HepG2 (cell line): Measurements from ENCODE around the gene ACSL1. TPM values are rescaled to one million over a fixed set of nuclear protein-coding genes. Genes with fewer than 3 reads are reported as not detected.
A peak's percentile ranks its signal among the peaks of the same experiment; 100 is the strongest.

ENCODE experiments used
- ARHGAP35 ChIP-seq: sonication (generic); formaldehyde crosslinking; IDR thresholded peaks from 2 replicates; pipeline ENCODE4 v1.9.0; 2022; ENCODE audit warnings: mild to moderate bottlenecking, inconsistent platforms, moderate library complexity, missing genetic modification reagents, borderline replicate concordance
- DR1 ChIP-seq: sonication (generic); formaldehyde crosslinking; IDR thresholded peaks from 2 replicates; pipeline ENCODE4 v1.8.0; 2021; ENCODE audit warnings: mild to moderate bottlenecking, missing genetic modification reagents, inconsistent platforms
- EEA1 ChIP-seq: sonication (generic); formaldehyde crosslinking; IDR thresholded peaks from 2 replicates; pipeline ENCODE4 v1.5.1; 2020; ENCODE audit warnings: mild to moderate bottlenecking, missing genetic modification reagents, borderline replicate concordance
- GABPB1 ChIP-seq: IDR thresholded peaks from 2 replicates; pipeline ENCODE4 v1.6.1; 2016; ENCODE audit warnings: mild to moderate bottlenecking, missing genetic modification reagents, moderate library complexity, missing compliant biosample characterization
- GATAD1 ChIP-seq: IDR thresholded peaks from 2 replicates; pipeline ENCODE4 v1.6.1; 2016; ENCODE audit warnings: missing genetic modification reagents, missing compliant biosample characterization
- HNF4A ChIP-seq: sonication (generic); formaldehyde crosslinking; IDR thresholded peaks from 2 replicates; pipeline ENCODE4 v1.4.0; 2020; ENCODE audit warnings: missing genetic modification reagents
- HNRNPLL ChIP-seq: fragments of 200-400 bp; formaldehyde crosslinking; IDR thresholded peaks from 2 replicates; pipeline ENCODE4 v1.6.1; 2017; ENCODE audit warnings: mild to moderate bottlenecking, low read depth, low read length; ENCODE audit not compliant: poor library complexity, severe bottlenecking
- KDM5A ChIP-seq: fragments of 200-600 bp; sonication (generic); IDR thresholded peaks from 2 replicates; pipeline ENCODE4 v1.7.0; 2018; ENCODE audit warnings: antibody characterized with exemption, mild to moderate bottlenecking, low read length, borderline replicate concordance
- KMT2A ChIP-seq: sonication (generic); formaldehyde crosslinking; IDR thresholded peaks from 2 replicates; pipeline ENCODE4 v1.4.0; 2020; ENCODE audit warnings: missing genetic modification reagents
- NFATC3 ChIP-seq: sonication (generic); formaldehyde crosslinking; IDR thresholded peaks from 2 replicates; pipeline ENCODE4 v1.5.1; 2020; ENCODE audit warnings: mild to moderate bottlenecking, missing genetic modification reagents
- RAD21 ChIP-seq: fragments of 450-650 bp; formaldehyde crosslinking; IDR thresholded peaks from 2 replicates; pipeline ENCODE4 v1.5.0; 2020; ENCODE audit warnings: mild to moderate bottlenecking
- RBFOX2 ChIP-seq: fragments of 200-400 bp; formaldehyde crosslinking; IDR thresholded peaks from 2 replicates; pipeline ENCODE4 v1.6.1; 2017; ENCODE audit warnings: low read depth, mild to moderate bottlenecking, low read length
- SATB2 ChIP-seq: sonication (generic); formaldehyde crosslinking; IDR thresholded peaks from 2 replicates; pipeline ENCODE4 v1.5.0; 2020; ENCODE audit warnings: missing genetic modification reagents
- TMF1 ChIP-seq: sonication (generic); formaldehyde crosslinking; IDR thresholded peaks from 2 replicates; pipeline ENCODE4 v1.8.1; 2022; ENCODE audit warnings: low read depth, missing genetic modification reagents
- ZBTB38 ChIP-seq: sonication (generic); formaldehyde crosslinking; IDR thresholded peaks from 2 replicates; pipeline ENCODE4 v1.5.1; 2020; ENCODE audit warnings: mild to moderate bottlenecking, missing genetic modification reagents
- ZFP90 ChIP-seq: sonication (generic); formaldehyde crosslinking; IDR thresholded peaks from 2 replicates; pipeline ENCODE4 v1.8.0; 2022; ENCODE audit warnings: missing genetic modification reagents, mild to moderate bottlenecking, inconsistent platforms, borderline replicate concordance
- ZNF431 ChIP-seq: sonication (generic); formaldehyde crosslinking; IDR thresholded peaks from 2 replicates; pipeline ENCODE4 v1.9.0; 2022; ENCODE audit warnings: missing genetic modification reagents, low read depth, mild to moderate bottlenecking, borderline replicate concordance
- ZNF772 ChIP-seq: sonication (generic); formaldehyde crosslinking; IDR thresholded peaks from 2 replicates; pipeline ENCODE4 v1.5.0; 2020; ENCODE audit warnings: mild to moderate bottlenecking, missing genetic modification reagents
- ZNF775 ChIP-seq: sonication (generic); formaldehyde crosslinking; IDR thresholded peaks from 2 replicates; pipeline ENCODE4 v1.4.0; 2020; ENCODE audit warnings: missing genetic modification reagents, mild to moderate bottlenecking, moderate library complexity, borderline replicate concordance
- ZSCAN25 ChIP-seq: sonication (generic); formaldehyde crosslinking; IDR thresholded peaks from 2 replicates; pipeline ENCODE4 v1.8.0; 2022; ENCODE audit warnings: mild to moderate bottlenecking, missing genetic modification reagents
- polyA plus RNA-seq, 8 experiments: library from polyadenylated mRNA; depleted of rRNA in 3 of 8; stranded (reverse) in 7 of 8; unstranded in 1 of 8; fragments of >200 nt; fragmentation: Illumina TruSeq in 4 of 8; extraction: Trizol in 4 of 8; gene quantifications; 2 replicates each; pipeline versions ENCODE4 v1.2.1 to v1.2.3, GENCODE V29; 2011 to 2016; ENCODE audit warnings: low read depth in 4 of 8, missing spikeins in 1 of 8, mixed read lengths in 1 of 8; ENCODE audit not compliant: insufficient read depth in 1 of 8
- total RNA-seq, 5 experiments: library from RNA; depleted of rRNA; stranded (reverse); fragments of >200 nt; fragmentation: Illumina TruSeq; extraction: Trizol; gene quantifications; 2 replicates each; pipeline ENCODE4 v1.2.3, GENCODE V29; 2016; ENCODE audit warnings: low read depth in 1 of 5
- TF ChIP-seq, protein P1 (sequence below): sonication (generic); formaldehyde crosslinking; IDR thresholded peaks from 2 replicates; pipeline ENCODE4 v1.8.0; 2022; ENCODE audit warnings: missing genetic modification reagents, mild to moderate bottlenecking, inconsistent platforms, borderline replicate concordance
- TF ChIP-seq, protein P2 (sequence below): sonication (generic); formaldehyde crosslinking; IDR thresholded peaks from 2 replicates; pipeline ENCODE4 v1.5.0; 2020; ENCODE audit warnings: missing genetic modification reagents
- TF ChIP-seq, protein P3 (sequence below), 2 experiments: IDR thresholded peaks; 2 replicates each; pipeline ENCODE4 v1.6.1; 2011 to 2012; ENCODE audit warnings: low read length in 2 of 2, borderline replicate concordance in 1 of 2, low read depth in 1 of 2, mild to moderate bottlenecking in 1 of 2, moderate library complexity in 1 of 2

ACSL1 gene
- total and polyA plus RNA-seq, 2 of the 13 experiments (the other 11 are each of a cell fraction or from before 2014, with no cell fraction given), result 10.0 to 29.8 TPM

DNA sequence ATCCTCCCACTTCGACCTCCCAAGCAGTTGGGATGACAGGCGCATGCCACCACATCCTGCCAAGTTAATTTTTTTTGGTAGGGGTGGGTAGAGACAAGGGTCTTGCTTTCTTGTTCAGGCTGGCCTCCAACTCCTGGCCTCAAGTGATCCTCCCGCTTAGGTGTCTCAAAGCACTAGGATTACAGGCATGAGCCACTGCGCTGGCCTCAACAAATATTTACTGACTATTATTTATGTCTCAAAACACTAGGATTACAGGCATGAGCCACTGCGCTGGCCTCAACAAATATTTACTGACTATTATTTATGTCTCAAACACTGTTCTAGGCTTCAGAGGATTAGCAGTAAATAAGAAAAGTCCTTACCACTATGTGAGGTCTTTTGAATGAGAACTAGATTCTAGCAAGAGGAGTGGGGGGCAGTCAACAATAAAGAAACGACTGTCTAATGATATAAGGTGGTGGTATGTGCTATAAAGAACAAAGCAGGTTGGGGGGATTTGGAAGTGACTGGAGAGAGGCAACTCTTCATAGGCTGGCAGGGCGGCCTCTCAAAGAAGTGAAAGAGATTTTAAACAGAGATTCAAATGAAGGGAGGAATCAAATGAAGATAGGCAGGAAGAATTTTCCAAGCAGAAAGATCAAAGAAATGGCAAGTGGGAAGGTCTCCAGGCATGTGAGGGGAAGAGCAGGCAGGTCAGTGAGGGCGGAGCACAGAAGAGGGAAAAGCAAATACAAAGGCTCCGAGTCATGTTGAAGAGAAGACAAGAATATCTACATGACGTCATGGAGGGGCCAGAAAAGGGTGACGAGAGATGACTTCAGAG, 12.7 kb upstream of the ACSL1 start (continued):
- peak; percentile 39 for TF ChIP-seq HNF4A
- TF ChIP-seq ZBTB38, result no peak
- TF ChIP-seq GATAD1 (CRISPR knock-in tag), result no peak
- no peak for TF ChIP-seq SATB2 (CRISPR knock-in tag)
- peak; percentile 37; the same call in 1 of the 2 replicates for TF ChIP-seq ZFP90 (CRISPR knock-in tag)
- TF ChIP-seq, protein P1, sequence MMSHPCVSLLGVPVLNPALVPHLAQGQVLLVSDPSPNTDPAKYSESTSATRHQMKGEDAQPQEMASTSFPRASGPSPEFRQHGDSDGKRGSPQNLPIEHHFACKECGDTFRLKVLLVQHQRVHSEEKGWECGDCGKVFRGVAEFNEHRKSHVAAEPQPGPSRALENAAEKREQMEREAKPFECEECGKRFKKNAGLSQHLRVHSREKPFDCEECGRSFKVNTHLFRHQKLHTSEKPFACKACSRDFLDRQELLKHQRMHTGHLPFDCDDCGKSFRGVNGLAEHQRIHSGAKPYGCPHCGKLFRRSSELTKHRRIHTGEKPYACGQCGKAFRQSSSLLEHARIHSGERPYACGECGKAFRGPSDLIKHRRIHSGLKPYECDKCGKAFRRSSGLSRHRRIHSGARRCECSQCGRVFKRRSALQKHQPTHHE (CRISPR knock-in tag), result no peak
- no peak; the same call in 1 of the 2 replicates for TF ChIP-seq ZNF772
- TF ChIP-seq, protein P2, sequence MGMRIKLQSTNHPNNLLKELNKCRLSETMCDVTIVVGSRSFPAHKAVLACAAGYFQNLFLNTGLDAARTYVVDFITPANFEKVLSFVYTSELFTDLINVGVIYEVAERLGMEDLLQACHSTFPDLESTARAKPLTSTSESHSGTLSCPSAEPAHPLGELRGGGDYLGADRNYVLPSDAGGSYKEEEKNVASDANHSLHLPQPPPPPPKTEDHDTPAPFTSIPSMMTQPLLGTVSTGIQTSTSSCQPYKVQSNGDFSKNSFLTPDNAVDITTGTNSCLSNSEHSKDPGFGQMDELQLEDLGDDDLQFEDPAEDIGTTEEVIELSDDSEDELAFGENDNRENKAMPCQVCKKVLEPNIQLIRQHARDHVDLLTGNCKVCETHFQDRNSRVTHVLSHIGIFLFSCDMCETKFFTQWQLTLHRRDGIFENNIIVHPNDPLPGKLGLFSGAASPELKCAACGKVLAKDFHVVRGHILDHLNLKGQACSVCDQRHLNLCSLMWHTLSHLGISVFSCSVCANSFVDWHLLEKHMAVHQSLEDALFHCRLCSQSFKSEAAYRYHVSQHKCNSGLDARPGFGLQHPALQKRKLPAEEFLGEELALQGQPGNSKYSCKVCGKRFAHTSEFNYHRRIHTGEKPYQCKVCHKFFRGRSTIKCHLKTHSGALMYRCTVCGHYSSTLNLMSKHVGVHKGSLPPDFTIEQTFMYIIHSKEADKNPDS, result no peak
- no peak for TF ChIP-seq KDM5A
- TF ChIP-seq HNRNPLL, result no peak
- TF ChIP-seq KMT2A (CRISPR knock-in tag), result no peak
- no peak for TF ChIP-seq DR1
- TF ChIP-seq TMF1, result no peak
- no peak for TF ChIP-seq EEA1 (CRISPR knock-in tag)
- no peak for TF ChIP-seq ZNF775 (CRISPR knock-in tag)
- TF ChIP-seq ZNF431 (CRISPR knock-in tag), result no peak
- no peak for TF ChIP-seq RBFOX2
- TF ChIP-seq, protein P3, sequence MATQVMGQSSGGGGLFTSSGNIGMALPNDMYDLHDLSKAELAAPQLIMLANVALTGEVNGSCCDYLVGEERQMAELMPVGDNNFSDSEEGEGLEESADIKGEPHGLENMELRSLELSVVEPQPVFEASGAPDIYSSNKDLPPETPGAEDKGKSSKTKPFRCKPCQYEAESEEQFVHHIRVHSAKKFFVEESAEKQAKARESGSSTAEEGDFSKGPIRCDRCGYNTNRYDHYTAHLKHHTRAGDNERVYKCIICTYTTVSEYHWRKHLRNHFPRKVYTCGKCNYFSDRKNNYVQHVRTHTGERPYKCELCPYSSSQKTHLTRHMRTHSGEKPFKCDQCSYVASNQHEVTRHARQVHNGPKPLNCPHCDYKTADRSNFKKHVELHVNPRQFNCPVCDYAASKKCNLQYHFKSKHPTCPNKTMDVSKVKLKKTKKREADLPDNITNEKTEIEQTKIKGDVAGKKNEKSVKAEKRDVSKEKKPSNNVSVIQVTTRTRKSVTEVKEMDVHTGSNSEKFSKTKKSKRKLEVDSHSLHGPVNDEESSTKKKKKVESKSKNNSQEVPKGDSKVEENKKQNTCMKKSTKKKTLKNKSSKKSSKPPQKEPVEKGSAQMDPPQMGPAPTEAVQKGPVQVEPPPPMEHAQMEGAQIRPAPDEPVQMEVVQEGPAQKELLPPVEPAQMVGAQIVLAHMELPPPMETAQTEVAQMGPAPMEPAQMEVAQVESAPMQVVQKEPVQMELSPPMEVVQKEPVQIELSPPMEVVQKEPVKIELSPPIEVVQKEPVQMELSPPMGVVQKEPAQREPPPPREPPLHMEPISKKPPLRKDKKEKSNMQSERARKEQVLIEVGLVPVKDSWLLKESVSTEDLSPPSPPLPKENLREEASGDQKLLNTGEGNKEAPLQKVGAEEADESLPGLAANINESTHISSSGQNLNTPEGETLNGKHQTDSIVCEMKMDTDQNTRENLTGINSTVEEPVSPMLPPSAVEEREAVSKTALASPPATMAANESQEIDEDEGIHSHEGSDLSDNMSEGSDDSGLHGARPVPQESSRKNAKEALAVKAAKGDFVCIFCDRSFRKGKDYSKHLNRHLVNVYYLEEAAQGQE (IDR thresholded peaks at IDR 0.05; ENCODE audit: borderline replicate concordance in 1 of 2, low read depth in 1 of 2, low read length in 2 of 2), result peak in 1 of 2 experiments; percentile 75; a peak in 1 of 4 replicates
- no peak for TF ChIP-seq RAD21 (CRISPR knock-in tag)
- TF ChIP-seq NFATC3 (CRISPR knock-in tag), result no peak
- no peak for TF ChIP-seq ZSCAN25
- no peak; the same call in 1 of the 2 replicates for TF ChIP-seq GABPB1 (CRISPR knock-in tag)
- no peak for TF ChIP-seq ARHGAP35
